NT2/D1 (cell line): ENCODE data around the gene LPP.

Experiments used
- SUZ12 ChIP-seq: IDR thresholded peaks from 2 replicates; pipeline ENCODE4 v1.6.1; 2011; ENCODE audit not compliant: insufficient read length, insufficient read depth; ENCODE audit errors: extremely low read depth
- YY1 ChIP-seq: IDR thresholded peaks from 2 replicates; pipeline ENCODE4 v1.6.1; 2011; ENCODE audit not compliant: insufficient read length, insufficient read depth
- ZNF274 ChIP-seq: IDR thresholded peaks from 2 replicates; pipeline ENCODE4 v1.6.1; 2011; ENCODE audit warnings: mild to moderate bottlenecking, low read depth, low read length

GRCh38 chr3:188721312-188721711, 567.4 kb downstream of the LPP start:
- TF ChIP-seq SUZ12 (no peak), ZNF274 (no peak), YY1 (no peak)
